ENCODE data around the gene THAP8.

GRCh38 chr19:36001605-36002004 lies 52.5 kb downstream of the THAP8 start:
- TF ChIP-seq BHLHE40 (IDR thresholded peaks at IDR 0.05; ENCODE audit: low read depth, low read length) (no peak), POLR2A (IDR thresholded peaks at IDR 0.05; ENCODE audit: low read length) (no peak)
- TF ChIP-seq, protein P1, sequence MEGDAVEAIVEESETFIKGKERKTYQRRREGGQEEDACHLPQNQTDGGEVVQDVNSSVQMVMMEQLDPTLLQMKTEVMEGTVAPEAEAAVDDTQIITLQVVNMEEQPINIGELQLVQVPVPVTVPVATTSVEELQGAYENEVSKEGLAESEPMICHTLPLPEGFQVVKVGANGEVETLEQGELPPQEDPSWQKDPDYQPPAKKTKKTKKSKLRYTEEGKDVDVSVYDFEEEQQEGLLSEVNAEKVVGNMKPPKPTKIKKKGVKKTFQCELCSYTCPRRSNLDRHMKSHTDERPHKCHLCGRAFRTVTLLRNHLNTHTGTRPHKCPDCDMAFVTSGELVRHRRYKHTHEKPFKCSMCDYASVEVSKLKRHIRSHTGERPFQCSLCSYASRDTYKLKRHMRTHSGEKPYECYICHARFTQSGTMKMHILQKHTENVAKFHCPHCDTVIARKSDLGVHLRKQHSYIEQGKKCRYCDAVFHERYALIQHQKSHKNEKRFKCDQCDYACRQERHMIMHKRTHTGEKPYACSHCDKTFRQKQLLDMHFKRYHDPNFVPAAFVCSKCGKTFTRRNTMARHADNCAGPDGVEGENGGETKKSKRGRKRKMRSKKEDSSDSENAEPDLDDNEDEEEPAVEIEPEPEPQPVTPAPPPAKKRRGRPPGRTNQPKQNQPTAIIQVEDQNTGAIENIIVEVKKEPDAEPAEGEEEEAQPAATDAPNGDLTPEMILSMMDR (IDR thresholded peaks at IDR 0.05), result no peak
- TF ChIP-seq, protein P2, sequence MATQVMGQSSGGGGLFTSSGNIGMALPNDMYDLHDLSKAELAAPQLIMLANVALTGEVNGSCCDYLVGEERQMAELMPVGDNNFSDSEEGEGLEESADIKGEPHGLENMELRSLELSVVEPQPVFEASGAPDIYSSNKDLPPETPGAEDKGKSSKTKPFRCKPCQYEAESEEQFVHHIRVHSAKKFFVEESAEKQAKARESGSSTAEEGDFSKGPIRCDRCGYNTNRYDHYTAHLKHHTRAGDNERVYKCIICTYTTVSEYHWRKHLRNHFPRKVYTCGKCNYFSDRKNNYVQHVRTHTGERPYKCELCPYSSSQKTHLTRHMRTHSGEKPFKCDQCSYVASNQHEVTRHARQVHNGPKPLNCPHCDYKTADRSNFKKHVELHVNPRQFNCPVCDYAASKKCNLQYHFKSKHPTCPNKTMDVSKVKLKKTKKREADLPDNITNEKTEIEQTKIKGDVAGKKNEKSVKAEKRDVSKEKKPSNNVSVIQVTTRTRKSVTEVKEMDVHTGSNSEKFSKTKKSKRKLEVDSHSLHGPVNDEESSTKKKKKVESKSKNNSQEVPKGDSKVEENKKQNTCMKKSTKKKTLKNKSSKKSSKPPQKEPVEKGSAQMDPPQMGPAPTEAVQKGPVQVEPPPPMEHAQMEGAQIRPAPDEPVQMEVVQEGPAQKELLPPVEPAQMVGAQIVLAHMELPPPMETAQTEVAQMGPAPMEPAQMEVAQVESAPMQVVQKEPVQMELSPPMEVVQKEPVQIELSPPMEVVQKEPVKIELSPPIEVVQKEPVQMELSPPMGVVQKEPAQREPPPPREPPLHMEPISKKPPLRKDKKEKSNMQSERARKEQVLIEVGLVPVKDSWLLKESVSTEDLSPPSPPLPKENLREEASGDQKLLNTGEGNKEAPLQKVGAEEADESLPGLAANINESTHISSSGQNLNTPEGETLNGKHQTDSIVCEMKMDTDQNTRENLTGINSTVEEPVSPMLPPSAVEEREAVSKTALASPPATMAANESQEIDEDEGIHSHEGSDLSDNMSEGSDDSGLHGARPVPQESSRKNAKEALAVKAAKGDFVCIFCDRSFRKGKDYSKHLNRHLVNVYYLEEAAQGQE (IDR thresholded peaks at IDR 0.05), result no peak

All from A549 (cell line).